NCI-H524 treated with DMSO at 0.1 percent for 48 hours (cell line): ENCODE data around the gene ACAA1.
"Not testable (repeated sequence)": the region's sequence is repeated elsewhere in the genome, so short reads cannot be mapped to it uniquely, and the experiment has no call there.

ENCODE experiments used
- DNase-seq: peaks from one replicate; lab custom pipeline; 2025; lab: John Stamatoyannopoulos, UW

Gene ACAA1

GRCh38 chr3:38134517-38135143, 2.3 kb downstream of the ACAA1 start:
- not testable (repeated sequence) for DNase-seq

- no peak for DNase-seq
Observed at GRCh38 chr3:38133557-38134405, 3.1 kb downstream of the ACAA1 start.

GRCh38 chr3:38133209-38133556, 3.7 kb downstream of the ACAA1 start:
- no peak for DNase-seq

DNA sequence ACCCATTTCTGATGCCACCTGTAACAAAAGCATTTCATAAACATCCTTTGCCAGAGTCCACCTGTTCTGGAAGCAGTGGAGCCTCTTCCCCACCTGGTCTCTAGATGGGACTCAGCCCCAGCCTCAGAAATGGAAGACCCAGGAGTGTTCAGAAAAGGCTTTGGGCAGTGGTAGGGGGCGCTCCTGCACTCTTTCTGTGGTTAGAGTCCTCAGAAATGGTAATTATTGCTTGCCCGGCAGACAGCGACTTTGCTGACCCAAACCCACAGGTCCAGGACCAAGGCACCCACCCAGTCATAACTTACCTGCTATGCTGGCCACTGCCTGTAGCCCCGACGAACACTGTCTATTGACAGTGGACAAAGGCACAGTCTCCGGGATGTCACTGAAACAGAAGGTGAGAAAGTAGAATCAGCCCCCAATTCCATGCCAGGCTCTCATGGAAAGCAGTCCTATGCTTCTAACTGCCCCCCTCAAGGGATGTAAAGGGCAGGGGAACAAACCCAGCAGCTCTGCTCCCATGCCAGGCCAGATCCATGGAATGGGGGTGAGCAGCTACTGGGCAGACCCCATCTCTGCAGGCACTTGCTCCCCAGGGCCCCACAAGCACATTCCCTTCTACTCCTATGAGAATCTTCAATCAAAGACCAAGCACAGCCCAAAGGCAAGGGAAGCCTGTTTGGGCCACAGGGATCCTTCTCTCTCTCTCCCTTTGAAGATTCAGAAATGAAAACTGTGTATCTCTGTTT, 5.1 kb downstream of the ACAA1 start:
- DNase-seq = no peak

DNA sequence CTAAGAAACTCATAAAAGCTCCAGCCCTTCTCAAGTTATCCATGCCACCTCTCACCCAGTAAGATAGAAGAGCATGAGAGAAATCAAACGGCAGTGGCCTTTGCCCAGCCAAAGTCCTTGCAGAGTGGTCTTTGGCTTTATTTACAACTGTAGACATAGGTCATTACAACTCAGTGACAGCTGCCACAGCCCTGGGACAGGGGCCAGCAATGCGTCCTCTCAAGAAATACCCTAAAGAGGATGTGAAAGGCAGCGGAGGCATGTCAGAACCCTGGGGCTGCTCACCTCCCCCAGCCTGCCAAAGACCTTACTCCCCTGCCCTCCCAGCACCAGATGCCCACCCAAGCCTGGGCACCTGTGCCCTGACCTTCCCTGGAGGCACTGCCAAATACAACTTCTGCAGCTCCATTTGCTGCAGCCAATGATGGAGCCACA, 6.3 kb downstream of the ACAA1 start:
- no peak for DNase-seq

DNA sequence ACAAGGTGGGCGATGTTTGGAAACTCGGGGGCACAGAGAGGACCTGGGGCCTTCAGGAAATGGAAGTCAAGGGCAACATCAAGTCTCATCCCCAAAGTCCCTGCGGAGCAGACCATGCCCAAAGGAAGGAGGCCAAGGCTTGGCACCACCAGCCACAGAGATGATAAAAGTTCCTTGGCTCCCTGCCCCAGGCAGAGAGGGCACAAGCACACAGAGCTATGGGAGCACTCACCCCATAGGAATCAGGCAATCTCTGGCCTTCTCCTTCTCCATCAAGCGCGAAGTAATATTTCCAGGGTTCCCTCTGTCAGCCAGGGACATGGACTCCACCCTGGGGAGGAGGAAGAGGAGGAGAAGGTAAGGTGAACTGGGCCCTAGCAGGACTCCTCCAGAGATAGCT, 7.9 kb downstream of the ACAA1 start:
- no peak for DNase-seq

- DNase-seq = no peak
Observed at GRCh38 chr3:38128303-38128655, 8.6 kb downstream of the ACAA1 start.

GRCh38 chr3:38127611-38128302, 9.2 kb downstream of the ACAA1 start:
- DNase-seq = no peak

DNA sequence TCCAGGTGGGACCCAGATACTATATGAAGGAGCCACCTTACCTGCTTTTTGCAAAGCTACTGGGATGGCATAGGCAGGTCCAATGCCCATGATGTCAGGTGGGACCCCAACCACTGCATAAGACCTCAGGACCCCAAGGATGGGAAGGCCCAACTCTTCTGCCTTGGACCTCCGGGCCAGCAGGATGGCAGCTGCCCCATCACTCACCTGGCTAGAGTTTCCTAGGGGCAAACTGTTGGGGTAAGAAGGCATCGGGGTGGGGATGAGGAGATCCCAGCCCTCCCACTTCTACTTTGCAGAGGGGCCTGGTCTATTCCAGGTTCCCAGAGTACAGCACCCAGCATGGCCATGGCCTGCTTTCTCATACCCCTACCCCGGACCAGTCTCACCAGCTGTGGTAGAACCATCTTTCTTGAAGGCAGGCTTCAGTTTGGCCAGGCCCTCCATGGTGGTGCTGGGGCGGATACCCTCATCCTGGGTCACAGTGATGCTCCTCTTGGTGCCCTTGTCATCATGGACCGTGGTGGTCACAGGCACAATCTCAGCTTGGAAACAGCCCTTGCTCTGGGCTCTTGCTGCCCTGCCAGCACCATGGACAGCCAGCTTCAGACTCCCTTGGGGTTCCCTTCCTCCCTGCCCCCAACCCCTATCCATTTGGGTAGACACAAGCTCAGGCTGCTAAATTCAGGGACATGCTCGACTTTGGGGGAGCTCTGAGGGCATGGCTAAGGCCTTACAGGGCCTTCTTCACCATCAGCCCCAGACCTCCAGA, 10.6 kb downstream of the ACAA1 start:
- DNase-seq = no peak

DNA sequence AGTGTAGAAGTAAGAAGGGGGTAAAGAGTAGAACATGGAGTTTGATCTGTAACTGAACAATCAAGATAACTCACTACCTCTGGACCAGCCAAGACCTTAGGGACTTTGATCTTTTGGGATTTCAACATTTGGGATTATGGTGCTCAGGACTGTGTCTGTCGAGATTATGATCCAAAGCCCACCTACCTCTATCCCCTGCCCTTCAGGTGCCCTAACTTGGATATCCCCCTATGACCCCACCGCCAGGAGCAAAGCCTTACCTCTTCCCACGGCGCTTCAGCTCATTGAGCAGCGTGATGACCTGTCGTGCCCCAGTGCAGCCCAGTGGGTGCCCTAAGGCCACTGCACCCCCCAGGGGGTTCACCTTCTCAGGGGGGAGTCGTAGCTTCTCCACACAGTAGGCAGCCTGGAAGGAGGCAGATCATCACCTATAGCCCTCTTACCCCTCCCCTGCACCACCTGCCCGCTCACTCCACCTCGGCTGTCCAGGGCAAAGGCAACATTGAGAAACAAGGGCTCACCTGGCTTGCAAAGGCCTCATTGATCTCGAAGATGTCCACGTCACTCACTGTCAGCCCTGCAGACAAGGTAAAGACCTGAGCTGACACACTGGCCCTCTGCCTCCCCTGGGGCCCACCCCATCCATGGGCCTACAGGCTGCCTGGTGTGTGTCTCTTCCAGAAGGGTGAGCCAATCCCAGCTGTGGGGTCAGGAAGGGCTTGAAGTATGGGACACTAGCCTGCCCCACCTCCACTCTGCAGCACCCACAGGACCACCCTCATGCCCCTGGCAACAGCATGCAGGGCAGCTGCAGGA, 11.4 kb downstream of the ACAA1 start:
- DNase-seq = no peak

- no peak for DNase-seq
Observed at GRCh38 chr3:38124324-38125122, 12.4 kb downstream of the ACAA1 start.

GRCh38 chr3:38122712-38123290, 14.1 kb downstream of the ACAA1 start:
- no peak for DNase-seq

DNA sequence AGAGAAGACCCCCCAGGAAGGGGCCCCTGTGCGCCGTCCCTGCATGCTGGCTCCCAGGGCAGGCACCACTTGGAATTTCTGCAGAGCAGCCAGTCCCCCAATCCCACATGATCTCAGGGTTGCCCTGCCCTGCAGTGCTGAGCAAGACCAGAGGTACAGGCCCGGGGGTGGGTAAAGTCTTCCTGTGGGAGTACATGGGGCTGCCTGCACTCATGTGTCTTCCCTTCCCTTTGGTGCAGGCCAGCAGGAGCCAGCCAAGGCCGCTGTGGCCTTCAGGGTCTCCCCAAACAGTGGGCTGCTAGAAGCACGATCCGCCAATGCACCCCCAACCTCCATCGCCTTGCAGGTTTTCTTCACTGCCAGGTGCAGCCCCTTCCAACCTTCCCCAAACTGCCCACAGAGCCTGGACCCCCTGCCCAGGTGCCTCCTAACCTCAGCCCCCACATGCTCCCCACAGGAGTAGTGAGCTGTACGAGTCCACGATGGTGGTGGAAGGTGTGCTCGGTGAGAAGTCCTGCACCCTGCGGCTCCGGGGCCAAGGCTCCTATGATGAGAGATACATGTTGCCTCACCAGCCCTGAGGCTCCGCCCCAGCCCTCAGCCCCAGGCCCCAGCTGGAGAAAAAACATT, 15.0 kb downstream of the ACAA1 start:
- no peak for DNase-seq

DNA sequence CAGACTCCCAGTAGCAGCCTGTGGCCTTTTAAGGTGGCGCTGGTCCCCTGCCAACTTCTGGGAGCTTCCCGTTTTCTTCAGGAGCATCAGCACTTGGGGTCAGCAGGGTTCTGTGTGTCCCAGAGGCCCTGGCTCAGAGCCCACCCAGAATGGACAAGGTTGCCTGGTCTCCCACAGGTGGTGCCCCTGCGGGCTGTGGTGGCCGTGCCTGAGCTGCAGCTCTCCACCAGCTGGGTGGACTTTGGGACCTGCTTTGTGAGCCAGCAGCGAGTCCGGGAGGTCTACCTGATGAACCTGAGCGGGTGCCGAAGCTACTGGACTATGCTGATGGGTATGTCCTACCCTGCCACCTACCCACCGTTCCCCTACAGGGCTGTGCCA, 15.5 kb downstream of the ACAA1 start:
- no peak for DNase-seq

DNA sequence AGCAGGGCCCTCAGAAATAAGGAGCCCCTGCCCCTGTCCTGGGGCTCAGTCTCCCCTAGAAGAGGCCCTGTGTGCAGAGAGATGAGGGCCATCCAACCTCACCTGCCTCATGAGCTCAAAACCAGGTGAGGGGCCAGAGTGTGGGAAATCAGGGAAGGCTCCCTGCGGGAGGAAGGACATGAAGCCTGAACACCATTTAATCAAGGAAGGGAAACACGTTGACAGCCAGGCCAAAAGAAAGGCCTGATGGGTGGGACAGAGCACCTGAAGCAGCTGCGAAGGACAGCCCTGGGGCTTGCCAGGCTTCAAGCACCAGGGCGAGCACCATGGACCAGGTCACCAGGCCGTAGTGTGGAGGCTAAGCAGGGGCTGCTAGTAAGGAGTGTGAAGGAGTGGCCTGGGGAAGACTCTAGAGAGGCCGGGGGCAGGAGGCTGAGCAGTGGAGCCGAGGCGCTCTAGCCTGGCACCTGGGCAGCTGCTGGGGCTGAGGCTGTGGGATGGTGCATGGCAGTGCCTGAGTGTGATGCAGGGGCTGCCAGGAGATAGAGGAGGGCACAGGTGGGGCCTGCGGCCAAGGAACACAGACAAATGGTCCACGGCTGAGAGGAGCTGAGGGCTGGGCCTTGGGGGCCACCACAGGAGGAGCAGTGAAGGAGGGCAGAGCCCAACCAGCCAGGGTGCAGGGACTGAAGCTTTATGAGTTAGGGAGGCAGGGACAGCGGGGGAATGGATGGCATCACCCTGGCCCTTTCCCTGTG, 16.1 kb downstream of the ACAA1 start:
- no peak for DNase-seq

DNA sequence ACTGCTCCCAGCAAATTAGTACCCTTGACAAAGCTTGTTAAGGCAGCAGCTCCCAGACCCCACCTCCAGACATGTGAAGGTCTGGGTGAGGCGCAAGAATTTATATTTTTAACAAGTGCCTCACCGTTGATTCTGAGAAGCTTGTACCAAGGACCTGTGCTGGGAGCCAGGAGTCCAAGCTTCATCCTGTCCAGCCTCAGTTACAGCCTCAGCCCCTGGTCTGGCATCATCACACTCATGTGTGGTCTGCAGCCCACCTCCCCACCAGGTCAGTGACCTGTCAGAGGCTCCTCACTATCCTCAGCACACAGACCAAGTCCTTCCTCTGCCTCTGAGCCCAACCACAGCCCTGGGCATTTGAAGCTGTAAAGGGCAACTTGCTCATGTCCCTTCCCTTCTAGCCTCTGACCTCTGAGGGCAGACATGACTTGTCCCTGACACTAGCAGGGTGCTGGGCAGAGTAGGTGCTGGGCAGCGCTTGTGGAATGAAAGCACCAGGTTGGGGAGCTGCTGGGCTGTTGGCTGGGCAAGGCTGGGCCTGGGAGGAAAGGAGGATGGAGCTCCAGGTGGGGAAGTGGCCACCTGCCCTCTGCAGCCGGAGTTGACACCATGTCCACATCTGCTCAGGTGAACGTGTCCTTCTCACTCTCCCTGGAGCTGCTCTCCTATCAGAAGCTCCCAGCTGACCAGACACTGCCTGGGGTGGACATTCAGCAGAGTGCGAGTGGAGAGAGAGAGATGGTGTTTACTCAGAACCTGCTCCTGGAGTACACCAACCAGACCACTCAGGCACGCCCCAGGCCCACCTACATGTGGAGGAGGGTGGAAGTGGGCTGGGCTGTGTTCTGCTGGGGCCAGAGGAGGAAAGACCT, 16.9 kb downstream of the ACAA1 start:
- DNase-seq = no peak

GRCh38 chr3:38119248-38119544, 17.7 kb downstream of the ACAA1 start:
- no peak for DNase-seq
